ENCODE results near the gene DDB1.

Gene DDB1

DNA sequence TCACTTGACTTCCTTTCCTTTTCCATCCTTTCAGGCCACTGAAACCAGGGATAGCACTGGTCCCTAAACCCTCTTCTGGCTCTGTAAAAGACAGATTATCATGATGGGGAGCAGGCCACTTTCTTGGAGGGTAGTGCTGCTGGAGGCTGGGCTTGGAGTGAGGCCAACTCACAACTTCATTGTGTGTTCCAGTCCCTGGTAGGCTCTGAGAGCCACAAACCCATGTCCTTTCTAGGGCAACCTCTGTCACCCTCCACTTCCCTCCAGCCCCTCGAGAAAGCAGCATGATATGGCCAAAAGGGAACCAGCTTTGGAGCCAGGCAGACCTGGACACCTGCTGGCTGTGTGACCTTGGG lies 2.4 kb upstream of the DDB1 start:
- DNase-seq (ENCODE audit: low read depth): no peak

DNA sequence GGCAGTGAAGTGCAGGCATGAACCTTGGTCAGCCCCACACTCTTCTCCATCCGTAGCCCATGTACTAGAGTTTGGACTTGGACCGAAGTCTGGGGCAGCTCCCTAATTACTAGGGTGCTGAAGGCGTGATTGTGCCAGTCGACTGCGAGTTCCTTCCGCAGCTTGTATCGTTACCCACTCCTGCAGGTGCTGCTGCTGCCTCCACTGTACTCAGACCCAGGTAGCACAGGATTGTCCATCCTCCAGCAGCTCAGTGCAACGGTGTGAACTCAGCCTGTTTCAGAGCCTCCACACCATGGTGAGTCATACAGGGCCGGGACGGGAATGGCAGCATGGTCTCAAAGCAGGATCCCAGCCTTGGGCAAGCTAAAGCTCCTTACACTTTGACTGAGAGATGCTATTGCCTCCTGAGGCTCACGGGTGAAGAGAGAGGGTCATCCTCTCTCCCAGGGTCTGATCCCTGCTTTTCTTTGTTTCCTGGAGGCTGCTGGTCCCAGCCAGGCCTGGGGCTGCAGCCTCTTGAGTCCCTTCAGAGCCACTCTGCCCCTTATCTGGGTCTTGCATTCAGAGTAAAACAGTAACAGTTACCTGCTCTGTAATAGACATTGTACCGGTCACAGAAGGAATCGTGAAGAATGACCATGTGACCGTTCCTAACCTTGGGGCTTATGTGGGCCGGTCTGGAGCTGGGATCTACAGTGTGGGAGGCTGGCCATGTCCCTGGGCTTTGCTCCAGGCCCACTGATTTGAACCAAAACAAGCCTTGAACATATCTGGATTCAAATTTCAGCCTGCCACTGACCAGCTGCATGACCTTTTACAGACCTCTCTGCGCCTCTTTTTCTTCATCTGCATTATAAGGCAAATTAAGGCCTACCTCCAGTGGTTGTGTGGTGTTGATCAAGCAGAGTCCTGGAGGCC lies 1.8 kb upstream of the DDB1 start:
- DNase-seq (ENCODE audit: low read depth): no peak

DNA sequence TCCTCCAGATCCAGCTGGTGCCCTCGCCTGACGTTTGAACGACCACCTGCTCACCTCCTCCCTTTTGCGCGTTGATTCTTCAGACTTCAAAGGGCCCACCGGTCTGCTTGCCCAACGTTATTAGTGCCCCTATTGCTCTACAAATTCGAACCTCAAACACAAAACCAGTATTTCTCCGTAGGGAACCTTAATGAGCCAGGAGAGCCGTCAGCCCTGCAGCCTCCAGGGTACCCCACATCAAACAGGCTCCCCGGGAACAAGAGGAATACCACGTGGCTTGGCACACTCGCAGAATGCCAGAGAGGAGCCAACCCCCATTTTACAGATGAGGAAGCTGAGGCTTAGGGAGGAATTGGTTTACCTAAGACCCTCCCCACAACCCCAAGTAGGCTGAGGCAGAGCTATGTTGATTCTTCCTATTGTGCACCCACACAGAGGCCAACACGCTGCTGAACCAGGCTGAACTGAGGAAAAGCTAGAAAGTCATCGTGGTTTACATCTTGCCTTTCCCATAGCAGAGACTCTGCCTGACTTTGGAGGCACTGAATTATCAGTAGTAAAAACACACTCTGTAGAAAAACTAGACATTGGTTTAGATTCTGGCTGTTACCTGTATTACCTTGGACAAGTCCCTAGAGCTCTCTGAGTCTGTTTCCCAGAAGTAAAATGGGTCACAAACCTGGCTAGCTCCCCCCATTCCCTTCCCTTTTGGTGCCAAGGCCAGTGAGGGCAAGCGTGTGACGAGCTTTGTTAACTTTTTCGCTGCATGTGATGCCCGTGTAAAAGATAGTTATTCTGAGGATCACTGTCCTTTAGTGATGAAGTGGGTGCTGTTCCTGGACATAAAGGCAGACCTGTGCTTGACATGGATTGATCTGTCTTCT lies 887 bp upstream of the DDB1 start:
- peak; percentile 12 for DNase-seq (ENCODE audit: low read depth)

DNA sequence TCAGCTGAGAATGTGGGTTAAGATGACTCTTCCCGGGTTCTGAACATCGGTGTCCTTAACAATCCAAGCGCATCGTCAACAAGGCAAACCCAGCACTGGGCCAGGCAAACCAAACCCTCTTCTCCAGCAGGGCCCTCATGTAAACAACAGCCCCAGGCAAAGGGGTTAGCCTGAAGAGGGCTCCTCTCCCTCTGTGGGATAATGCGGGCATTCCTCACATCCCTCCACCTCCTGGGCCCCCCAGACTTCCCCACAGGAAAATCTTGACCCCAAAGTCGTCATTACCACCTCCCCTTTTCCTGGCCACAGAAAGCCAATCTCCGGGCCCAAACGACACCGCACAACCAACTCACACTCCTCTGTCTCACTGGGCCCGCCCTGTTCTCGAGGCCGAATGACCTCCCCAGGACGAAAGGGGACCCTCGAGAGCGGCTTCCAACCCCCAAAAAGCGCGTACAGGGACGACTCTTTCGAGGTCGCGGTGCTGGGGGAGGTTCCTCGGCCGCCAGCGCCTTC lies 566 bp downstream of the DDB1 start:
- DNase-seq (ENCODE audit: low read depth): no peak

DNA sequence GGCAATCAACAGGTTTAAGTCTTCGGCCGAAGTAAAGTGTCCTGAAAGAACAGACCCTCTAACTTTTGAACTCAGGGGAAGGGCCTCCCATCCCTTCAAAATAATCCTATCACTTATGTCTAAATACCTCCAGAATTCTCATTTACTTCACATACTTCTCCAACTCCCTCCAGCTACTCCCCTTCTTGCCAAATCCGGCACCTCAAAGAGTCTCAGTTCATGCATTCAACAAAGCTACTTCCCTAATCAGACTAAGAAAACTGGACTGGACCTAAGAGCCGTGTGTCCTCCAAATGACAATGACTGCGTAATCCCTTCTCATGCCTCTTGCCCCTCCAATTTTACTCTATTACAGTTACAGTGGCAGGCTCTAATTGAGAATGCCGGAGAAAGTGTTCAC lies 1.3 kb downstream of the DDB1 start:
- no peak for DNase-seq (ENCODE audit: low read depth)

DNA sequence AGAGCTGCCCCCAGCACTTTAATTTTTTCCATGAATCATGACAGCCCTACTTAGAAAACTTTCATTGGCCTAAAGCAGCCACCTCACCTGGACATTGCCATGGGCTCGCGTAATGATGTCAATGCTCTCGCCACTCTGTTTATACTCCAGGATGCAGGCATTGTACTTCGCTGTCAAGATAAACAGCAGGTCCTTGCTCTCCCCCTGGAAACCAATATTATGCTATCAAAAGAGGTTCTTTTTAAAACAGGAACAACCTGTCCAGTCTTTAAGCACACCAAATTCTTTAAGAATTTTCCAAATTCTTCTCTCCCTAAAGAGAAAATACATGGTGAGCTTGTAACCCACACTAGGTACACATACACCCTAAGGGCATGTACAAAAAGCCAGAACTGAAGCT lies 3.0 kb downstream of the DDB1 start:
- no peak for DNase-seq (ENCODE audit: low read depth)

DNA sequence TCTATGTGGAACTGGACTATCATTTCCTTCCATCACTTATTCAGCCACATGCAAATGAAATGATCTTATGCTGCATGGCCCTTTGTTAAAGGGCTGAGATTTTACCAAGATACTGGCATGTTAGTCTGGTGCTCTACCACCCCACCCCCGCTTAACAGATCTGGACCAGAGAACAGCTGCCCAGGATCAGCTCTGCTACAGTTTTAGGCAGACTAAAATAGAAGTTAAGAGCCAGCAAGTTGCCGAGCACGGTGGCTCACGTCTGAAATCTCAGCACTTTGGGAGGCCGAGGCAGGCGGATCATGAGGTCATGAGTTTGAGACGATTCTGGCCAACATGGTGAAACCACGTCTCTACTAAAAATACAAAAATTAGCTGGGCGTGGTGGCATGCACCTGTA lies 4.6 kb downstream of the DDB1 start:
- no peak for DNase-seq (ENCODE audit: low read depth)

DNA sequence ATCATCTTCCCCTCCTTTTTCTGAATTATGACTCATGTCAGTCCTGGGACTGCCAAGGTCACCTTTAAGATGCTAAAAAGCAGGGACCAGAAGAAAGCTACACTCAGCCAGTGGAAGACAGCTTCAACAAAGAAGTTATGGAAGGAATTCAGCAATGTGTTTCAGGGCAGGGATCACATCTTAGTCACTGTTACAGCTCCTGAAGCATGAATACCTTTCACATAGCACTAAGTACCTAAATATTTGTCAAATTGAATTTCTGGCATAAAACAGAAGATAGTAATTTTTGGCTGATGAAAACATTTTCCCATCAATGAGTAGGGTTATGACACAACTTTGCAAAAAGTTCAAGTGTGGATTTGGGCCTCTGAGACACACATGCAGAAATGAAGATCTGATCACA lies 5.2 kb downstream of the DDB1 start:
- no peak for DNase-seq (ENCODE audit: low read depth)

DNA sequence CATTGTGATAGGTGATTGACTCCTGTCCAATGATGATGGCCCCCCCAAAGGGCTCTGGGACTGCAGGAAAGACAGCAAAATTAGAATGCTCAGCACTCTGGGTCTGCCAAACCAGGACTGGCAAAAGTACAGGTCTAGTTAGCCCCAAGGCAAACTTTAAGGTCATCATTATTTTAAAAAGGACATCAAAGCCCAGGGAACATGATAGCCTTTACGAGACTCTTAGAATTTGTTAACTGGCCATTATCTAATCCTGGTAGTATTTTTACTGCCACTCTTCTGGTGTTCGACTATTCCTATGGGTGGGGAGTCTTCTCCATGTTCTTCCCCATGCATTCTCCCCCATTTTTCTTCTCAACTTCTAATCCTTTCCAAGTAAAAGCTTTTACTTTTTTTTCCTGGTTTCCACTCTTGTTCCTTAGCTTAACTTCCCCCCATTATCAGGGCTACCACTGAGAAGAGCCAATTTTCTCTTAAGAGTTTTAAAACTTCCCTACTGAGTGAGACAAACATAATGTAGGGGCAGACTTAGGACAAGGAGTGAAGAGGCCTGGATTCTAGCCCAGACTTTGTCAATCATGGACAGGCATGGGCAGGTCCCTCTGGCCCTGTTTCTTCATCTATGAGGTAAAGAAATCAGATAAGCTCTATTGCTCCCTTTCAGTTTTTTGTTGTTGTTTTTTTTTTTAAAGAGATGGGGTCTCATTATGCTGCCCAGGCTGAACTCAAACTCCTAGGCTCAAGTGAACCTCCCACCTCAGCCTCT lies 7.1 kb downstream of the DDB1 start:
- no peak for DNase-seq (ENCODE audit: low read depth)

DNA sequence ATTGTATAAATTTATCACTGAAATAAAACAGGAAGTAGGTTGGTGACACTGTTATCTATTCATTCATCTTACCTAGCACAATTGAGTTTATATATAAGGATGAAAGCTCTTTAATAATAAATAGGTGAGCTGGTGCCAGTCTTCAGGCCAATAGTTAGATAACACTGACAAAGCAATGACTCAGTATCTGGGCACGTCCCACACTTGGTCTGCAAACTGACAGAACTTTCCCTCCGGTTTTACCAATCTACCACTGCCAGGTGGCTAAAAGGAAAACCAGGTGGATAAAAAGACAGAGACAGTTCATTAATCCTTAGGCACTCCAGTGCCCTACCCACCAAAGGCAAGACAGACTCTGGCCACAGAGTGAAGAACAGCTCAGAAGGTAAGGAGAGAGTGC lies 17.6 kb downstream of the DDB1 start:
- no peak for DNase-seq (ENCODE audit: low read depth)

DNA sequence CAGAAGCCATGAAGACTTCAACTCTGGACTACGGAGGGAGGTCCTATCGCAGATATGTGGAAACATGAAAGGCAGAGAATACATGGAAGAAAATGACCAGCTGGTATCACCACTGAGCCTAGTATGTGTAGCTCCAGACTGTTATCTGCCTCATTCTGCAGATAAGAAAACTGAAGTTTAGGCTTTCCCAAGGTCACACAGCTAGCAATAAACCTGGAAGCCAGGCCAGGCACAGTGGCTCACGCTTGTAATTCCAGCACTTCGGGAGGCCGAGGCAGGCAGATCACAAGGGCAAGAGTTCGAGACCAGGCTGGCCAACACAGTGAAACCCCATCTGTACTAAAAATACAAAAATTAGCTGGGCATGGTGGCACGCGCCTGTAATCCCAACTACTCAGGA lies 22.2 kb downstream of the DDB1 start:
- DNase-seq (ENCODE audit: low read depth): no peak

DNA sequence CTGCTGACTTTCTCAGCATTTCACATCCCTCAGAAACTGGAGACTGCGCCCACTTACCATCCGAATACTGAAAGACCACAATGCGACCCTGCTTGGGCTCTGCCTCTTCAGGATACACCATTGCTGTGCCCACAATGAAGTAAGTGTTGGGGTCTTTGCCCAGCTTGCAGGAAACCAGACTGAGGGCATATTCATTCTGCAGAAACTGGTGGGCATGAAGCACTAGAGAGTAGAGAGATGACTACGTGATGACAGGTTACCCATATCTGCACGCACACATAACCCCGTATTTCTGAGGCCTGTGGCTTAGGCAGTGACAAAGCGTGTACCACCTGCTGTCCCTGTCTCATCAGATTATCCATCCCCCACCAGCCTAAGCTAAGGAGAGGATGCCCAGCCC lies 23.2 kb downstream of the DDB1 start:
- no peak for DNase-seq (ENCODE audit: low read depth)

DNA sequence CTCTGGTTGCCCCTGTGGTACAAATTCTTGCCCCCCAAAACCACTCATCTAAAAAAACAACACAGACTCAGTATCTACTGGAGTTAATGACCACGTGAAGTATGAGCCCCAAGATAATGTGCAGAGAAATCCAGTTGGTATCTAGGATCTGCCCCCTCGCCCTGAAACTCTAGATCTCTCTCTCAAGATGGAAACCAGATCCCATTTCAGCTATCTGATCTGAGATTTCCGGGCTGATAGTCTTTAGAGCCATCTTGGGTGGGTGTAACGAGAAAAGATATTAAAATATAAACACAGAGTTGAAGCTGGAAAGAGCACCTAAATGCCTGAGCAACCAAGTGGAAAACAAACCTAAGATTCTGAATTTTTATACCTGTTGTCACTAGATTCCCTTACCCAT lies 23.8 kb downstream of the DDB1 start:
- DNase-seq (ENCODE audit: low read depth): no peak

DNA sequence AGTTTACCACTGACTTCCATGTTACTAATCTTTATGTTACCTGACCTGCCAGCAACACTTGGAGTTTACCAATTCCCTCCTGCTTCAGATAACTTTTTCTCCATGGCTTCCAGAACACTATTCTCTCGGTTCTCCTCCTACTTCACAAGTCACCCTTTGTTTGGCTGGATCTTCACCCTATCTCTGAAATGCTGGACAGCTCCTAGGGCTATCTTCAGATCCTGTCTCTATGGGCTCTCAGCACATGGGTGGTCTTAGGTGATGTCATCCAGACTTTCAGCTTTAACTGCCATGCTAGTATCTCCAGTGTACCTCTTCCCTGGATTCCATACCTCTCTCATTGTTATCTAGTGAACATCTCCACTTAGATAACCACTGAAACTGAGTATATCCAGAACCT lies 25.6 kb downstream of the DDB1 start:
- DNase-seq (ENCODE audit: low read depth): no peak

DNA sequence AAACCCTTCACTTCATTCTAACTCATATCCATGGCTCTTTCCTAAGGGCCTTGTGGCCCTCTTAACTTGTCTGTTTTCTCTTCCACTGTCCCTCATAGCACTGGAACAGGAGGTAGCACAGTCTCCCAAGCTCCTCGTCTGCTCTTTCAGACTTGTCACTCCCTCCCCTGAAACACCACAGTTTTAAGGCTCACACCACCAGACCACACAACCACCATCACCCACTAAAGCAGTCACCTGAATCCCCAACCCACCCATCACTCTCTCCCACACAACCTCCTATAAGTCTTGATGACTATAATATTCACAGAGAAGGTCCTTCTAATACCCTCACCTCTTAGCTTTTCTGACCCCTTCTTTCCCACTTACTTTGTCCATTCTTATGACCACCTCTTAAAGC lies 26.7 kb downstream of the DDB1 start:
- no peak for DNase-seq (ENCODE audit: low read depth)

DNA sequence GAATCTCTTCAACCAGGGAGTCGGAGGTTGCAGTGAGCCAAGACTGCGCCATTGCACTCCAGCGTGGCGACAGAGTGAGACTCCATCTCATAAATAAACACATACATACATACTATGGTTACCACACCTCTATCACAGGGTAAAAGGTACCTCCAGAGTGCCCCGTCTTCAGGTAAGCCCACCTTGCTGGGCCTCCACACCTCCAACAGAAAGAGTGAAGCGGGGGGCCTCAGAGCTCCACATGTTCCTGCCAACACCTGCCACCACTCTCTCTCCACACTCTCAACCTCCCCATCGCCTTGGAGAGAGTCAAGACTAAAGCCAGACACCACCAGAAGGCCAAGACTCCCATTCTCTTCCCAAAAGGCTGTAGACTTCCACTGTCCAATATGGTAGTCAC lies 27.5 kb downstream of the DDB1 start:
- DNase-seq (ENCODE audit: low read depth): no peak

DNA sequence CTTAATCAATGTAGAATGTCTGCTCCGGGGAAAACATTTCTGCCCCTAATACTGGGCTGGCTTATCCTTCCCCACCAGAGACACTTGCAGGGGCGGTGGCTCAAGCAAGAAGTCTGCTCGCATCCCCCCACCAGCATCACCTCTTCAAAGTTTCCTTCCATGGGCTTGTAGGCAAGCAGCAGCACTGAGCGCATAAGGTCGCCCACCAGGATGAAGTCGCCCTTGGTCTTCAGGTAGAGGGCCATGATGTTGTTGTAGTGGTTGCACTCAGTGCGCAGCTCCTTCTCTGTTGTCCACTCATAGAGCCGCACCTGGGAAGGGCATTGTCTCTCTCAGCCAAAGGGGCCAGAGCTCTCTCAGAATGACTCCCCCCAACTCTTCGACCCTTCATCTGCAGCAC lies 29.2 kb downstream of the DDB1 start:
- no peak for DNase-seq (ENCODE audit: low read depth)

DNA sequence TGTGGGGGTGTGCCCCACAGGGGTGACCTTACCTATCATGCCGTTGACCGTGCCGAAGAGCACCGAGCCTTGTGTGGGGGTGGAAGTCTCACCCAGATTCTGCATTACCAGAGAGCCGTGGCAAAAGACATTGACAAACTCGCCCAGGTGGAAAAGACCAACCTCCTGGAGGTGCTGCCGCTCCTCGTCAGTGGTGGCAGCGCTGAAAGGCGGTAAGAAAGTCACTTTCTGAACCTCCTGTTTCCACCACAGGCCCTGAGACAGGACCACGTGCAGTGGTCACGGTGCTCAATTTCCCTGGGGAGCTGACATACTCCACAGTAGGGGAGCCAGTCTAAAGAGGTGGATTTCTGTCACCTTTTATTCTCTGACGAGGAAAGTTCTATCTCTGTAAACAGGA lies 30.4 kb downstream of the DDB1 start:
- DNase-seq (ENCODE audit: low read depth): no peak

DNA sequence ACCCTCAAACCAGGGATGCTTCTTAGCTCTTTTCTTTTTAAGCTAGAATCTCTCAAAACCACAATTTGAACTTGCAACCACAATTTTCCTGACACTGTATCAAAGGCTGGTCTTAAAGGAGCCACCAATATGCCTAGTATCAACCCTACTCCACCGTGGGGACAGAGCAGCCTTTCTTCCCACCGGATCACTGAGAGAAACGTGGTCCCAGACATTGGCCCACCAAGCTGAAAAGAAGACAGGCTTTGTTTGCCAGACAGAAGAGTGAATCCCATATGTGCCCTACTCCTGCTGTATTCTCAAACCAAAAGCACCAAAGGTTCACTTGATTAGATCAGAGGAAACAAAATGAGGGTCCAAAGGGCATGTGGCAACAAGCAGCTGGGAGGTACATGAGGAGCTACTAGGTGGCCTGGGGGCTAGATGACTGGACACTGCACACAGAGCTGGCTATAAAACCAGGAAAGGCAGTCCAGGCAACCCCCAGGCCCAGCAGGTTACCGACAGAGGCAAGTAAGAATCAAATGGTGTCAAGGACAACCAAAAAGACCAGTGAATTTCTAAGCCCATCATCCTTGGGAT lies 34.2 kb downstream of the DDB1 start:
- no peak for DNase-seq (ENCODE audit: low read depth)

DNA sequence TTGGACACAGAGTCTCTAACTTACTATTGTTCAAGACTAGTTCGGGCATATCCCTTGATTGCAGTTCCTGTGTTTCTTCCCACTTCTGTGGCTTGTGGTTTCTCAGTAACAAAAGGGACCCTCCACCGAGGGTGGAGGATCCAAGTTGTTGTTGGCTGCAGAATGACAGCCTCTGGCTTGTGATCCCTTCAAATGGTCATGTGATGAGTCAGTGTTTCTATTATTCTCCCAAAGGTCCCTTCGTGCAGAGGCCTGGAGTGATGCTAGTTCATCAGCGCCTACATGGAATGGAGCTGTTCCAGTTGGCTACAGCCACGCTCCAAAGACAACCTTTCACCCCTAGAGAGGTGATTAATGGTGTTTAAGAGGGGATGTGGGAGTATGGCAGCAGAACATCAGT lies 35.2 kb downstream of the DDB1 start:
- no peak for DNase-seq (ENCODE audit: low read depth)

DNA sequence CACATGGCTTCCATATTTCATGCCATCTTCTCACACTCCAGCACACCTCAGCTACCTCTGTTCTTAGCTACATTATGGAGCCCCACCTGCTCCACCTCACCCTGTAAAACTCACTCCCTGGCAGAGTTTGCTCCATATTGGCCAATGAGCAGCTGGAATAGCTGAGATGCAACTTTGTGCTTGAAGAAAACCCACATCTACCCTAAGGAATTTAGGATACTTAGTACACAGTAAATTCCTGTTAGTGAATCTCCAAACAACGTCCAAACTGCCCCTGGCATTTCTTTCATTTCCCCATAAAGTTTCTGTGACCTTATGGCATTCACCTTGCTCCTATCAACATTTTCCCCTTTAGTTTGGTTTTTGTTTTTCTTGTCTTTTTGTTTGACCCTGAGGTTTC lies 35.6 kb downstream of the DDB1 start:
- DNase-seq (ENCODE audit: low read depth): no peak

DNA sequence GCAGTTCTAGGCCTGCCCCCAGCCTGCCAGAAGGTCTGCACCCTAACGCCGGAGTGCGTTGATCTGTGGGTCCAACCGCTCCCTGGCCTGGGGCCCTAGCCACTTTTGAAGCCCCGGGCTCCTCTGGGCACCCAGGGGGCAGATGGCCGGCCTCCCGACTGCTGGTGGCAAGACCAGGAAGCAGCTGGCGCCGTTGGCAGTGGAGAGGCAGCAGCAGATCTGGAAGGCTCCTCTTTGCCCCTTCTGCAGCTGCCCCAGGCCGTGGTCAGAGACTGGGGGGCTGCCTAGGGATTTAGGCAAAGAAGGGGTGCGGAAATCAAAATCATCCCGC lies 37.3 kb downstream of the DDB1 start:
- DNase-seq (ENCODE audit: low read depth): no peak
